Progenitor cell of endocrine pancreas (in vitro differentiated cells): ENCODE measurements around the gene BAZ2B. TPM values are rescaled to one million over a fixed set of nuclear protein-coding genes. Genes with fewer than 3 reads are reported as not detected.

Experiments
- DNase-seq: peaks from one replicate; pipeline ENCODE4 v3.0.0; 2021; ENCODE audit warnings: low spot score; ENCODE audit not compliant: unreplicated experiment
- H3K27ac Mint-ChIP-seq: 2 replicates; pipeline ENCODE4 v1.8.0; 2021; ENCODE audit warnings: mild to moderate bottlenecking, moderate library complexity, mixed read lengths
- H3K27me3 Mint-ChIP-seq: 2 replicates; pipeline ENCODE4 v1.8.0; 2021; ENCODE audit warnings: mixed read lengths
- H3K36me3 Mint-ChIP-seq: 2 replicates; pipeline ENCODE4 v1.8.0; 2022; ENCODE audit warnings: mixed read lengths; ENCODE audit not compliant: insufficient read depth
- H3K4me1 Mint-ChIP-seq: 2 replicates; pipeline ENCODE4 v1.8.0; 2021; ENCODE audit warnings: low read depth, mixed read lengths
- H3K4me3 Mint-ChIP-seq: 2 replicates; pipeline ENCODE4 v1.8.0; 2021; ENCODE audit warnings: low read depth, mild to moderate bottlenecking, moderate library complexity, mixed read lengths
- H3K9me3 Mint-ChIP-seq: 2 replicates; pipeline ENCODE4 v1.8.0; 2021; ENCODE audit warnings: low read depth, mixed read lengths
- total RNA-seq: library from RNA; stranded (reverse); gene quantifications from 2 replicates; pipeline ENCODE4 v1.2.1, GENCODE V29; 2021
- TF ChIP-seq, protein P1 (sequence below): fragments of 200-600 bp; sonication (generic); IDR thresholded peaks from one replicate; pipeline ENCODE4 v1.5.0; 2021; ENCODE audit warnings: antibody characterized with exemption, mild to moderate bottlenecking; ENCODE audit not compliant: unreplicated experiment

The BAZ2B gene
- total RNA-seq, 1 donor from 2014 or later = 155 TPM

DNA sequence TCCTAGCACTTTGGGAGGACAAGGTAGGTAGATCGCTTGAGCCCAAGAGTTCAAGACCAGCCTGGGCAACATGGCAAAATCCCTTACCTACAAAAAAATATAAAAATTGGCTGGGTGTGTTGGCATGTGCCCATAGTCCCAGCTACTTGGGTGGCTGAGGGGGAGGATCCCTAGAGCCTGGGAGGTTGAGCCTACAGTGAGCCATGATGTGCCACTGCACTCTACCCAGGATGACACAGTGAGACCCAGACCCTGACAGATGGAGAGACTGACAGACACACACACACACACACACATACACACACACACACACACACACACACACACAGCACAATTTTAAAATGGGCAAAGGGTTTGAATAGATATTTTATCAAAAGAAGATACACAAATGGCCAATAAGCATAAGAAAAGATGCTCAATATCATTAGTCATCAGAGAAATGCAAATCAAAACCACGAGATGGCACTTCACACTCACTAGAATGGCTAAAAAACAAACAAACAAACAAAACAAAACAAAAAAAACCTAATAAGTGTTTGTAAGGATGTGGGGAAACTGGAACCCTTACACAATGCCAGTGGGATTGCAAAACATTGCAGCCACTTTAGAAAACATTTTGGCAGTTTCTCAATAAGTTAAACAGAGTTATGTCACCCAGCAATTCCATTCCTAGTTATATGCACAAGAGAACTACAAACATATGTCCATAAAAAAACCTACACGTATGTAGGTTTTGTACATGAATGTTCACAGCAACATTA, 42.3 kb downstream of the BAZ2B start:
- TF ChIP-seq, protein P1, sequence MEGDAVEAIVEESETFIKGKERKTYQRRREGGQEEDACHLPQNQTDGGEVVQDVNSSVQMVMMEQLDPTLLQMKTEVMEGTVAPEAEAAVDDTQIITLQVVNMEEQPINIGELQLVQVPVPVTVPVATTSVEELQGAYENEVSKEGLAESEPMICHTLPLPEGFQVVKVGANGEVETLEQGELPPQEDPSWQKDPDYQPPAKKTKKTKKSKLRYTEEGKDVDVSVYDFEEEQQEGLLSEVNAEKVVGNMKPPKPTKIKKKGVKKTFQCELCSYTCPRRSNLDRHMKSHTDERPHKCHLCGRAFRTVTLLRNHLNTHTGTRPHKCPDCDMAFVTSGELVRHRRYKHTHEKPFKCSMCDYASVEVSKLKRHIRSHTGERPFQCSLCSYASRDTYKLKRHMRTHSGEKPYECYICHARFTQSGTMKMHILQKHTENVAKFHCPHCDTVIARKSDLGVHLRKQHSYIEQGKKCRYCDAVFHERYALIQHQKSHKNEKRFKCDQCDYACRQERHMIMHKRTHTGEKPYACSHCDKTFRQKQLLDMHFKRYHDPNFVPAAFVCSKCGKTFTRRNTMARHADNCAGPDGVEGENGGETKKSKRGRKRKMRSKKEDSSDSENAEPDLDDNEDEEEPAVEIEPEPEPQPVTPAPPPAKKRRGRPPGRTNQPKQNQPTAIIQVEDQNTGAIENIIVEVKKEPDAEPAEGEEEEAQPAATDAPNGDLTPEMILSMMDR = no peak
- H3K9me3 Mint-ChIP-seq = peaks cover 19% of the 10 kb centered on the region

DNA sequence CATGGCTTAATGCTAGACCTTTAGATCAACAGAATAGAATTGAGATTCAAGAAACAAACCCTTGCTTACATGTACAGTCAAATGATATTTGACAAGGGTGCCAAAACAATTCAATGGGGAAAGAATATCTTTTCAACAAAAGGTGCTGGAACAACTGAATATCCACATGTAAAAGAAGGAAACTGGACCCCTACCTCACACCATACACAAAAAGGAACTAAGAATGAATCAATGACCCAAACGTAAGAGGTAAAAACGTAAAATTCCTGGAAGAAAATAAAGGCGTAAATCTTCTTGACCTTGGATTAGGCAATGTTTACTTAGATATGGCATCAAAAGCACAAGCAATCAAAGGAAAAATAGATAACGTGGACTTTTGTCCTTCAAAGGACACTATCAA, 43.1 kb downstream of the BAZ2B start:
- H3K9me3 Mint-ChIP-seq = peaks cover 15% of the 10 kb centered on the region
- H3K27ac Mint-ChIP-seq = no peak overlapping the region
- H3K4me3 Mint-ChIP-seq = no peak overlapping the region
- peaks cover 4% of the 10 kb centered on the region for H3K4me1 Mint-ChIP-seq
- DNase-seq = no peak
- no peaks in the 10 kb centered on the region for H3K27me3 Mint-ChIP-seq
- TF ChIP-seq, protein P1 = no peak
- H3K36me3 Mint-ChIP-seq = peaks cover 28% of the 10 kb centered on the region

More for the DNA sequence above, 42.3 kb downstream of the BAZ2B start:
- no peak for DNase-seq
- Mint-ChIP-seq H3K36me3 (peaks cover 32% of the 10 kb centered on the region), H3K4me3 (no peak overlapping the region), H3K27ac (no peak overlapping the region), H3K4me1 (peaks cover 11% of the 10 kb centered on the region), H3K27me3 (no peaks in the 10 kb centered on the region)

DNA sequence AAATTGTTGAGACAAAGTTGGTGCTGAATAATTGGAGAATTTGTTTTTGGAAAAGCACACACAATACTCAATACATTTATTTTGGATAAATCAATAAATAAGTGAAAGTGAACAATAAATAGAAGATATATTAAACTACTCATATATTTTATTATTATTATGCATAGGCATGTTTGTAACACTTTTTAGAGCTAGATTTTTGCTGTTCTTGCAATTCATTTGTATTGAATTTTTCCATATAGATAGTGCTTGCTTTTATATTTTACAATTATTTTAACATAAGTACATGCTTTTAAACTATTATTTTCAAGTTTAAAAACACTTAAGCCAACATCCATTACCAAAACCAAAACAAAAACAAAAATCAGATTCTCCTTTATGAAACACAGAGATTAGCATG, 43.9 kb downstream of the BAZ2B start:
- peaks cover 28% of the 10 kb centered on the region for H3K36me3 Mint-ChIP-seq
- H3K4me1 Mint-ChIP-seq = no peaks in the 10 kb centered on the region
- no peak for DNase-seq
- TF ChIP-seq, protein P1 = no peak
- no peak overlapping the region for H3K27ac Mint-ChIP-seq
- H3K27me3 Mint-ChIP-seq = no peaks in the 10 kb centered on the region
- H3K4me3 Mint-ChIP-seq = no peak overlapping the region
- peaks cover 15% of the 10 kb centered on the region for H3K9me3 Mint-ChIP-seq

DNA sequence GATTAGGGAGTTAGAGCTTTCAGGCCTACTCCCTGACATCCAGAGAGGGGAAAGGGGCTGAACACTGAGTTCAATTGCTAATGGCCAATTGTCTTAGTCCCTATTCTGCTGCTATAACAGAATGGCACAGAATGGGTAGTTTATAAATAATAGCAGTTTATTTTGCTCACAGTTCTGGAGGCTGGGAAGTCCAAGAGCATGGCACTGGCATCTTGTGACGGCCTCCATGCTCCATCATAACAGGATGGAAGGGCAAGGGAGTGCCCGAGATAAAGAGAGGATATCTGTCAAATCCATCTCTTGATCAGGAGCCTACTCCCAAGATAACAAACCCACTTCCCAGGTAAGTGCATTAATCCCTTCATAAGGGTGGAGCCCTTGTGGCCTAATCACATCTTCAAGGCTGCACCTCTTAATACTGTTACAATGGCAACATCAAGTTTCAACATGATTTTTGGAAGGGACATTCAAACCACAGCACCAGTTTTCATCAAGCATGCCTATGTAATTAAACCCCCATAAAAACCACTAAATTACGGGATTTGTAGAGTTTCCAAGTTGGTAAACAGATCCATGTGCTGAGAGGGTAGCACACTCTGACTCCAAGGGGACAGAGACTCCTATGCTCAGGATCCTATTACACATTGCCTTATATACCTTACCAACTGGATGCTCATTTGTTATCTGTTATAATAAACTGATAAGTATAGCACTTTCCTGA, 44.6 kb downstream of the BAZ2B start:
- DNase-seq = no peak
- no peak overlapping the region for H3K4me3 Mint-ChIP-seq
- TF ChIP-seq, protein P1 = no peak
- peaks cover 28% of the 10 kb centered on the region for H3K36me3 Mint-ChIP-seq
- no peaks in the 10 kb centered on the region for H3K4me1 Mint-ChIP-seq
- H3K27me3 Mint-ChIP-seq = no peaks in the 10 kb centered on the region
- H3K9me3 Mint-ChIP-seq = peaks cover 15% of the 10 kb centered on the region
- H3K27ac Mint-ChIP-seq = no peak overlapping the region

DNA sequence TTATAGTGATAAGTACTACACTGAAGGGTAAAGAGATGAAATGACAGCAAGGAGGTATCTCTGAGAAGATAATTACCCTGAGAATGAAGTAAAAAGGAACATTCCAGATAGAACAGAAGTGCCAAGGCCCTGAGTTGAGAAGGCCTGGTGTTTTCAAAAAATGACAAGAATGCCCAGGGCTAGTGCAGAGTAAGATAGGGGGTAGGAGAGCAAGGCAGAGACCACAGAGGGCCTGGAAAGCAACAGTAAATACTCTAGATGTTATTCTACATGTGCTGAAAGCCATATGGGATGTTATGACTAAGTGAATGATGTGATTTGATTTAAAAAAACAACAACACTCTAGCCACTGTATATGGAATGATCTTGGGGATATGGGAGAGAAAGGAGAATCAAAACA, 52.3 kb downstream of the BAZ2B start:
- Mint-ChIP-seq H3K27ac (peak overlapping the region; percentile 72), H3K9me3 (no peaks in the 10 kb centered on the region), H3K36me3 (peaks cover 17% of the 10 kb centered on the region), H3K27me3 (no peaks in the 10 kb centered on the region), H3K4me3 (no peak overlapping the region), H3K4me1 (peaks cover 5% of the 10 kb centered on the region)
- no peak for DNase-seq
- TF ChIP-seq, protein P1 = no peak
